GM03348 (cell line): ENCODE results near the gene RDH14.
A peak's percentile ranks its signal among the peaks of the same experiment; 100 is the strongest.

ENCODE experiments used
- DNase-seq: peaks from one replicate; pipeline ENCODE4 v3.0.0; 2012; ENCODE audit warnings: low spot score

RDH14 gene

GRCh38 chr2:18566145-18566769 lies 5.8 kb upstream of the RDH14 start:
- no peak for DNase-seq

GRCh38 chr2:18560797-18561085 lies 288 bp upstream of the RDH14 start:
- no peak for DNase-seq

GRCh38 chr2:18559531-18560030 lies 872 bp downstream of the RDH14 start:
- DNase-seq: peak; percentile 16

DNA sequence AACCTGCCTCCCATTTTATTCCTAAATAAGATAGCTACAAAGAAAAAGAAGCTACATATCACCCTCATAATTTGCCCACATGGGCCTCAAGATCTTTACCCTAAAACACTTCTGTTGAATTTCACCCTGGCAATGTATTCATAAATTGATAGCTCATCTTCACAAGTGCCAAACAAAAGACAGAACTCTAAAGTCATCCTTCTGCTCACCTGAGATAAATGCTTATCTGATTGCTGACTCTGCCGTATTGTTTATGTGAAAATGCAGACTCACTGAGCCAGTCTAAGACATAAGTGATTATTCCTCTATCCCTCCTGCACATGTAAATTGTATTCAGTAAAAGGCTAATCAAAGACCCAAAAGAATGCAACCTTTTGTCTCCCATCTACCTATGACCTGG lies 2.0 kb downstream of the RDH14 start:
- no peak for DNase-seq

GRCh38 chr2:18557121-18557520 lies 3.3 kb downstream of the RDH14 start:
- DNase-seq: no peak

- no peak for DNase-seq
Measured at GRCh38 chr2:18552351-18553077, 7.9 kb downstream of the RDH14 start.

GRCh38 chr2:18551623-18552022 lies 8.8 kb downstream of the RDH14 start:
- no peak for DNase-seq

DNA sequence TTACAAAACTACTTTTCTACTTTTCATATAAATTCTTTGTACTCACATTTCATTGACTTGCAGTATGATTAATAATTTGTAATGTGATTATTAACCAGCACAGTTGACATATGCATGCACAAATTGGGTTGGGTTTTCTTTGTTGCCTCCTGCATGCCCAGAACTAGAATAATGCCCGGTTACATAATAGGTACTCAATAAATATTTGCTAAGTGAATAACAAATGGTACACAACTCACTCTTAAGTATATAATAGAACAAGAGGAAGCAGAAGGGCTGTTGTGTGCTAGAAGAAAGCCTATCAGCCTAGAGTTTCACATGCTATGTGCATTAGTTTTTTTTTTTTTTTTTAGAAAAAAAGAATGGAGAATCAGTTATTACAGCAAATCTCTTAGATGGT lies 9.3 kb downstream of the RDH14 start:
- DNase-seq: no peak

GRCh38 chr2:18550433-18550832 lies 10.0 kb downstream of the RDH14 start:
- DNase-seq: no peak

- no peak for DNase-seq
Measured at GRCh38 chr2:18549083-18549482, 11.4 kb downstream of the RDH14 start.

GRCh38 chr2:18548621-18549020 lies 11.8 kb downstream of the RDH14 start:
- no peak for DNase-seq

GRCh38 chr2:18546567-18546966 lies 13.9 kb downstream of the RDH14 start:
- no peak for DNase-seq

GRCh38 chr2:18545384-18545783 lies 15.1 kb downstream of the RDH14 start:
- peak; percentile 29 for DNase-seq

GRCh38 chr2:18544171-18544570 lies 16.3 kb downstream of the RDH14 start:
- no peak for DNase-seq

DNA sequence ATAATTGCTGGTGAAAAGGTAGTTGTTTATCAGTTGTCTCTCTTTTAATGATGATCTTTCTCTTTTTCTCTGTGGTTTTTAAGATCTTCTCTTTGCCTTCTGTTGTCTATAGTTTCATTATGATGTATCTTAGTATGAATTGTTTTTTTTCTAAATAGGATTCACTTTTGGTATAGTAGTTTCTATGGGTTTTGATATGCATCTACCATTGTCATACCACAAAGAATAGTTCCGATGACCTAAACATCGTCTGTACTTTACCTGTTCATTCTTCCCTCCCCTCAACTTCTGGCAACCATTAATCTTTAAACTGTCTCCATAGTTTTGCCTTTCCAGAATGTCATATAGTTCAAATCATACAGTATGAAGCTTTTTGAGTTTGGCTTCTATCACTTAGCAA lies 19.6 kb downstream of the RDH14 start:
- no peak for DNase-seq

DNA sequence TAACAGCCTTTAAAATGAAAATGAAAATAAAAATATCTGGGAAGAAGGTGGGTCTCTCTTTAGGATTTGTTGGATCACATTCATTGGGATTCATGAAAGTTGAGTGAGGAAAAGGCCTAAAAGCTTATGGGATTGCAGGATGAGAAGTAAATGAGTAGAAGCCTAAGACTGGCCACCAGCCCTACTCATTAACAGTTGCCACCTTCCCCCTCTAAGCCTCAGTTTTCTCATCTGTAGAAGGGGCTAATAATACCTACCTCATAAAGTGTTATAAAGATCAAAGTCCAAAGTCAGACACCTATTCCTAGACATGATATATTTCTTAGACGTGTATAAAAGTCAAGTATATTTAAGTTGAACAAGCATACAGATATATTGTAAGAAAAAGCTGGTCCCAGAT lies 23.8 kb downstream of the RDH14 start:
- no peak for DNase-seq

- peak; percentile 28 for DNase-seq
Measured at GRCh38 chr2:18536100-18536499, 24.4 kb downstream of the RDH14 start.

- no peak for DNase-seq
Measured at GRCh38 chr2:18531194-18531593, 29.3 kb downstream of the RDH14 start.

DNA sequence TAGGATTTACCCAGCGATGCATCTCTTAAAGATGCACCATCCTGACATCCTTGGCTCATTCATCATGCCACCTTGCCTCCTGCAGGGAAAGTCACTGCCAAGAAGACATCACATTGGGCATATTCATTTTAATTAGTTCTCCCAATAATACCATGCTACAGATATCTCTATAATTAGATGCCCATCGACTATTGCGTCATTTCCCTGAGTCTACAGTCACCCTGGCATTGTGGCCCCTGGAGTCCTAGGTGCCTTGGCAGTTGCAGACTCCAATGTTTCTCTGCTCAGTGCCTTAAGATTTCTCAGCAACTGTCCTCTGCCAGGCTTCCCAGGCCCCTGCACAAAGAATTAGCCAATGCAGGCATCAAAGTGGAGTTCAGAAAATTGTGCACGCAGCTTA lies 32.6 kb downstream of the RDH14 start:
- DNase-seq: no peak

DNA sequence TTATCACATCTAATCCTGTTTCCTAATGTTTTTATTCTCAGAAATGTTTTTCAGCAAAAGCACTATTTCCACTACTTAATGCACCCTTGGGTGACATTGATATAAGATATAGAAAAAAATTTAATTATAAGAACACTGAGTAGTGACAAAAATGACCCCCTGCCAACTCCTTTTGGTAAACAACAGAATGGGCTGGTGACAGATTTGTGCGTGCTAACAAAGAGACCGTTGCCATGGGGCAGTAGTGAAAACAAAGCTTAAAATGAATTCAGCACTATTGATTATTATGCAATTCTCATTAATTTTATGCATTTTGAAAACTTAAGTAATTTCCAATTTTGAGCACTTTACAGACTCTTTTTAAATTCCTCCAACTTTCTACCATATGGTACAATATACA lies 33.1 kb downstream of the RDH14 start:
- no peak for DNase-seq

DNA sequence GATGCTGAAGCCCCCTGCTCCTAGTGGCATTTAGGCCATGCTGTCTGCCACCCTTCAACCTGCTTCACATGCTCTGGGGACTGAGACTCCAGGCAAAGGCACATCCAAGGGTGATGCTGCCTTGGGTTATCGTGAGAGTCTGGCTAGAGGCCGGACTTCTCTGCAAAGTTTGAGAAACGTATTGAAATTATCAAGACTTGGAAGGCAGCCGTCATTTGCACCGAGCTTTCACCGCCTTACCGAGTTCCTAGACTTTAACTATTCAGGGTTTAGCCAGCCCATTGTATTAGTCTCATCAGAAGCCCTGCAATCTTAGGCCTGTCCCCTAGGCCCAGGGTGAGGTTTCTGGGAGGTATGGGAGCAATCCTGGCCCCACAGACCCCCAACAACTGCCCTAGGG lies 34.0 kb downstream of the RDH14 start:
- DNase-seq: no peak

DNA sequence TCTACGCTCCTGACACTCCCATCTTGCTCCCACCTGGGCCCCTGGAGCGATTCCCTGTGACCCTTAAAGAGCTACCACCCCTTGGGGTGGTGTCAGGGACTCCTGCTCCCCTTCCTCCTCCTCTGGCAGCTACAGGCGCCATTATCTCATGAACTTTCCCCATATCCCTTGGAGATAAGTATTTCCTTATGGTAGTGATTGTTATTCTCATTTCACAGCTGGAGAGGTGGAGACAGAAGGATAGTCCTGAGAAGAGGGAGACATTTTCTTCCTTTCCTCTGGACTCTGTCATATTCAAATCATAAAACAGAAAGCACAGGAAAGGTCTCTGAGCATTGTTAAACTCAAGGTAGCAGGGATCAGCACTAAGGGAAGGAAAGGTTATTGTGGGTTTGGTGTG lies 34.6 kb downstream of the RDH14 start:
- no peak for DNase-seq

DNA sequence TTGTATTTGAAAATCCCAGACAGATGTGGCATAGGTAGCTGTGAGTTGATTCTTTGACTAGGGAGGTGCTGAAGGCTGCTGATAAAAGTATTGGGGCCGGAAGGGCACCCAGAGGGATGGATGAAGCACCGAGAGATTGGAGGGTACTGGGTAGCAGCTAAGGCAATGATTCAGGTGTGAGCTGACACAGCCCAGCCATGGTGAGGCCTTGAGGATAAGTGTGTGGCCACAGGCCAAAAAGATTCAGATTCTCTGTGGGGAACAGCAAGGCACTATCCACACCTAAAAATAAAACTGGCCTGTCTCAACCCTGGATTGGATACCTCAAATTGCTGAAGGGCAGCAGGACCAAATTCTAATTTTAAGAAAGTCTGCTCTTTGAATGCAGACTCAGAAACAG lies 35.2 kb downstream of the RDH14 start:
- no peak for DNase-seq

DNA sequence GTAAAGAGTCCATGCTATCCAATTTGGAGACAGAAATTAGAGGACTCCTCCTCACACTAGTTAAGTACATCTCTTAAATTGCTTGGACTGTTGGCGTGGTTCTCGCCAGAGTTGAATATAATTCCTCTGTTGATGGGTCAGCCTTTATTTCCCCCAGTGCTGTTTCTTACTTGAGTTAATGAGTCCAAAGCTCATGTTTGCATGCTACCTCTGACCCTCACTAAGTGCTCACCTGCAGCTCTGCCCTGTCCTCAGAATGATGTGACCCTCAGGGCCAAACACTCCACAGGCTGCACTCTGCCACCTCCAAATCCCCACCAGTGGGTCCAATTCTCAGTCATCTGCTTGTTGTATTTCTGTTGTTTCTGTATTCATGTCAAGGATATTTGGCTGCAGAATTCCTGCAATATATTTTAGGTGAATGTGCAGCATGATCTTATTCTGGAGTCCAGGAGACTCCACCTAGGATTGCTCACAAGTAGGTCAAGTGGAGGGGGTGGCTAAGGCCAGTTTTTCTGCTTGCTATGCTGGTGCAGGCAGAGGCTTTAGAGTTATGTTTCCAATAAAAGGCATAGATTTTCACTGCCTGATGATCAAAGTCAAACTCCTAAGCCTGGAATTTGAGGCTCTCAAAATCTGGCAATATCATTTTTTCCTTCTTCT lies 37.8 kb downstream of the RDH14 start:
- peak; percentile 31 for DNase-seq
